SK-N-MC (cell line): ENCODE results near the gene TRIM24.

Experiments
- EZH2 ChIP-seq: fragments of 200-600 bp; sonication (generic); IDR thresholded peaks from one replicate; pipeline ENCODE4 v1.6.1; 2017; ENCODE audit warnings: antibody characterized with exemption
- POLR2AphosphoS5 ChIP-seq: IDR thresholded peaks from 2 replicates; pipeline ENCODE4 v1.6.1; 2012; ENCODE audit warnings: mild to moderate bottlenecking, low read depth, low read length, borderline replicate concordance

GRCh38 chr7:138590154-138590553 lies 130.1 kb downstream of the TRIM24 start:
- TF ChIP-seq EZH2 = no peak
- no peak for TF ChIP-seq POLR2AphosphoS5
